GM23338 (cell line): ENCODE data around the gene SLC4A2. TPM values are rescaled to one million over a fixed set of nuclear protein-coding genes. Genes with fewer than 3 reads are reported as not detected.

Source experiments
- ATAC-seq: fragments of 200-7000 bp; cut with Tn5 transposase; 3 replicates; pipeline ENCODE4 v1.9.1; 2020
- DNase-seq: peaks from one replicate; pipeline ENCODE4 v3.0.0-alpha.2; 2015; ENCODE audit warnings: low spot score
- H2AFZ ChIP-seq: fragments of 200-600 bp; sonication (generic); 2 replicates; pipeline ENCODE4 v1.8.0; 2016; ENCODE audit warnings: antibody characterized with exemption, mild to moderate bottlenecking, moderate library complexity
- H3F3A ChIP-seq: fragments of 200-600 bp; sonication (generic); replicated peaks from 2 replicates; pipeline ENCODE4 v1.8.0; 2017; ENCODE audit warnings: antibody characterized with exemption, mixed run types, low read depth
- H3K27ac ChIP-seq: fragments of 200-600 bp; sonication (generic); 2 replicates; pipeline ENCODE4 v1.6.1; 2016; ENCODE audit warnings: low read depth
- H3K27me3 ChIP-seq: fragments of 200-600 bp; sonication (generic); 2 replicates; pipeline ENCODE4 v1.8.0; 2016; ENCODE audit warnings: mild to moderate bottlenecking, mixed run types, moderate library complexity; ENCODE audit not compliant: insufficient read depth
- H3K36me3 ChIP-seq: fragments of 200-600 bp; sonication (generic); 2 replicates; pipeline ENCODE4 v1.8.0; 2016; ENCODE audit warnings: mild to moderate bottlenecking; ENCODE audit not compliant: insufficient read depth
- H3K4me1 ChIP-seq: fragments of 200-600 bp; sonication (generic); 2 replicates; pipeline ENCODE4 v1.8.0; 2016; ENCODE audit warnings: mild to moderate bottlenecking, moderate library complexity; ENCODE audit not compliant: insufficient read depth
- H3K4me2 ChIP-seq: fragments of 200-600 bp; sonication (generic); 2 replicates; pipeline ENCODE4 v1.7.1; 2017; ENCODE audit warnings: mixed run types
- H3K4me3 ChIP-seq: fragments of 200-600 bp; sonication (generic); 2 replicates; pipeline ENCODE4 v1.6.1; 2016; ENCODE audit warnings: mixed run types
- H3K79me2 ChIP-seq: fragments of 200-600 bp; sonication (generic); replicated peaks from 2 replicates; pipeline ENCODE4 v1.8.0; 2017; ENCODE audit warnings: mild to moderate bottlenecking; ENCODE audit not compliant: insufficient read depth
- H3K9me2 ChIP-seq: fragments of 200-600 bp; sonication (generic); 2 replicates; pipeline ENCODE4 v1.8.0; 2017; ENCODE audit not compliant: insufficient read depth
- H4K20me1 ChIP-seq: fragments of 200-600 bp; sonication (generic); replicated peaks from 2 replicates; pipeline ENCODE4 v1.8.0; 2017; ENCODE audit warnings: mild to moderate bottlenecking; ENCODE audit not compliant: insufficient read depth
- H3K27ac Mint-ChIP-seq: 2 replicates; pipeline ENCODE4 v1.8.0; 2020; ENCODE audit warnings: inconsistent platforms, mild to moderate bottlenecking, moderate library complexity, mixed read lengths
- H3K27me3 Mint-ChIP-seq: 3 replicates; pipeline ENCODE4 v1.8.0; 2022; ENCODE audit warnings: low read depth, mild to moderate bottlenecking, moderate library complexity, mixed read lengths, inconsistent platforms; ENCODE audit not compliant: insufficient read depth, poor library complexity
- H3K36me3 Mint-ChIP-seq: 3 replicates; pipeline ENCODE4 v1.8.0; 2021; ENCODE audit warnings: low read depth, mild to moderate bottlenecking, inconsistent platforms, moderate library complexity, mixed read lengths
- H3K4me1 Mint-ChIP-seq: 3 replicates; pipeline ENCODE4 v1.8.0; 2020; ENCODE audit warnings: mild to moderate bottlenecking, inconsistent platforms, mixed read lengths
- H3K4me3 Mint-ChIP-seq: 3 replicates; pipeline ENCODE4 v1.8.0; 2021; ENCODE audit warnings: moderate library complexity, mild to moderate bottlenecking, inconsistent platforms, mixed read lengths
- H3K9me3 Mint-ChIP-seq: 3 replicates; pipeline ENCODE4 v1.8.0; 2020; ENCODE audit warnings: moderate library complexity, mild to moderate bottlenecking, inconsistent platforms, mixed read lengths
- CTCF ChIP-seq, 2 experiments: fragments of 200-600 bp in 1 of 2; sonication (generic) in 1 of 2; conservative IDR thresholded peaks; 2 replicates each; pipeline versions ENCODE4 v1.5.1 to v1.6.1; 2016 to 2017; ENCODE audit warnings: antibody characterized with exemption in 2 of 2, low read depth in 2 of 2, mild to moderate bottlenecking in 2 of 2, moderate library complexity in 1 of 2
- ETS1 ChIP-seq: IDR thresholded peaks from 2 replicates; pipeline ENCODE4 v1.6.1; 2016; ENCODE audit warnings: antibody characterized with exemption
- EZH2 ChIP-seq: fragments of 200-600 bp; sonication (generic); IDR thresholded peaks from one replicate; pipeline ENCODE4 v1.8.0; 2017; ENCODE audit warnings: antibody characterized with exemption, mild to moderate bottlenecking, low read depth; ENCODE audit not compliant: unreplicated experiment
- EZH2phosphoT487 ChIP-seq: fragments of 200-600 bp; sonication (generic); IDR thresholded peaks from one replicate; pipeline ENCODE4 v1.8.1; 2018; ENCODE audit warnings: antibody characterized with exemption; ENCODE audit not compliant: unreplicated experiment
- JUNB ChIP-seq: IDR thresholded peaks from one replicate; pipeline ENCODE4 v1.6.1; 2016; ENCODE audit warnings: antibody characterized with exemption; ENCODE audit not compliant: unreplicated experiment
- NANOG ChIP-seq: IDR thresholded peaks from 2 replicates; pipeline ENCODE4 v1.6.1; 2016; ENCODE audit warnings: antibody characterized with exemption, borderline replicate concordance
- POLR2AphosphoS5 ChIP-seq: IDR thresholded peaks from 2 replicates; pipeline ENCODE4 v1.6.1; 2016; ENCODE audit warnings: antibody characterized with exemption, low read depth
- REST ChIP-seq: IDR thresholded peaks from one replicate; pipeline ENCODE4 v1.6.1; 2018; ENCODE audit warnings: antibody characterized with exemption; ENCODE audit not compliant: unreplicated experiment
- STAT1 ChIP-seq: IDR thresholded peaks from one replicate; pipeline ENCODE4 v1.6.1; 2016; ENCODE audit warnings: antibody characterized with exemption; ENCODE audit not compliant: unreplicated experiment
- ZNF114 ChIP-seq: fragments of 250-450 bp; sonication (Bioruptor Pico); IDR thresholded peaks from 2 replicates; pipeline ENCODE4 v1.5.0; 2020; ENCODE audit warnings: mild to moderate bottlenecking, moderate library complexity
- ZNF331 ChIP-seq: fragments of 250-450 bp; sonication (Bioruptor Pico); IDR thresholded peaks from 2 replicates; pipeline ENCODE4 v1.5.0; 2020; ENCODE audit warnings: low read depth, mild to moderate bottlenecking, moderate library complexity
- ZNF462 ChIP-seq: fragments of 250-450 bp; sonication (Bioruptor Pico); IDR thresholded peaks from 2 replicates; pipeline ENCODE4 v1.5.0; 2020; ENCODE audit warnings: mild to moderate bottlenecking, moderate library complexity
- polyA plus RNA-seq: library from polyadenylated mRNA; unstranded; fragments of >200 nt; fragmentation: Nextera tagmentation; extraction: Ambion mirVana; gene quantifications from 2 replicates; pipeline ENCODE4 v1.2.1, GENCODE V29; 2016
- total RNA-seq: library from RNA; depleted of rRNA; stranded (reverse); fragments of >200 nt; shearing (Covaris generic); gene quantifications from 2 replicates; pipeline ENCODE4 v1.2.3, GENCODE V29; 2014

The SLC4A2 gene
- total and polyA plus RNA-seq, 2 experiments from 2014 or later: 64.8 to 106 TPM

GRCh38 chr7:151114151-151115090 lies 55.0 kb downstream of the SLC4A2 start:
- Histone ChIP-seq H3K36me3 (no peaks in the 10 kb centered on the region), H3K4me2 (peak overlapping the region; percentile 79), H3K79me2 (peaks cover 17% of the 10 kb centered on the region), H3K4me3 (peak overlapping the region; percentile 50), H3K27me3 (peaks cover 25% of the 10 kb centered on the region), H4K20me1 (peaks cover 47% of the 10 kb centered on the region), H3K4me1 (peaks cover 18% of the 10 kb centered on the region), H3K9me2 (no peaks in the 10 kb centered on the region), H2AFZ (no peak overlapping the region), H3F3A (peaks cover 14% of the 10 kb centered on the region), H3K27ac (peak overlapping the region; percentile 32; the same call in 1 of the 2 replicates)
- Mint-ChIP-seq H3K4me1 (peaks cover 29% of the 10 kb centered on the region), H3K27me3 (peaks cover 21% of the 10 kb centered on the region), H3K9me3 (no peaks in the 10 kb centered on the region), H3K27ac (no peak overlapping the region), H3K4me3 (peak overlapping the region; percentile 57), H3K36me3 (peaks cover 10% of the 10 kb centered on the region)
- peak; percentile 51 for ATAC-seq
- no peak for TF ChIP-seq STAT1
- TF ChIP-seq ZNF331 (CRISPR knock-in tag): no peak
- TF ChIP-seq NANOG: no peak
- no peak for TF ChIP-seq REST
- TF ChIP-seq POLR2AphosphoS5: 0 out of 2 replicates have a peak, but pooled peaks have one; percentile 22
- TF ChIP-seq JUNB: no peak
- TF ChIP-seq ETS1: no peak
- TF ChIP-seq ZNF114 (CRISPR knock-in tag): no peak
- TF ChIP-seq EZH2: no peak
- peak in 1 of 2 experiments; percentile 16; a peak in 1 of 4 replicates for TF ChIP-seq CTCF (conservative IDR thresholded peaks at IDR 0.05; ENCODE audit: low read depth in 2 of 2)
- no peak for TF ChIP-seq ZNF462
- TF ChIP-seq EZH2phosphoT487: no peak
- peak; percentile 84 for DNase-seq
